HG03064 (cell line): ENCODE measurements around the gene CDH13.

ENCODE experiments used
- ATAC-seq: cut with Tn5 transposase; IDR thresholded peaks from one replicate; pipeline ENCODE4 v1.9.1; 2021; ENCODE audit warnings: low read depth; ENCODE audit not compliant: unreplicated experiment

CDH13 gene

DNA sequence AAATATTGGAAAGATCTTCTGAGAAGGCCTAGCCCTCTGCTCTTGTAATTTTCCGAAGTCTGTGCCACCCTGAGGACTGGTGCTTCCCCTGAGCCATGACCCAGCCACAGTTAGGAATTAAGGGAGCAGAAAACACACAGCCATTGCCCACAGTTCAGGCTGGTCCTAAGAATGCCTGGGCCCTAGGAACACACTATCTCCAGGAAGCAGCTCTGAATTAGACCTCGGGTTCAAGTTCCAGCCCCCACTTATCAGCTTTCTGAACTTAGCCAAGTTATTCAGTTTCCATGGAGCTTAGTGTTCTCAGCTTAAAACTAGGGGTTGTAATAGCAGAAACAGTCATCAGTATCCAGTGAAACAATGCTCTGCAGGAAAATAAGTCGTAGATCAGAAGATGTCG, 56.0 kb downstream of the CDH13 start:
- ATAC-seq: no peak

DNA sequence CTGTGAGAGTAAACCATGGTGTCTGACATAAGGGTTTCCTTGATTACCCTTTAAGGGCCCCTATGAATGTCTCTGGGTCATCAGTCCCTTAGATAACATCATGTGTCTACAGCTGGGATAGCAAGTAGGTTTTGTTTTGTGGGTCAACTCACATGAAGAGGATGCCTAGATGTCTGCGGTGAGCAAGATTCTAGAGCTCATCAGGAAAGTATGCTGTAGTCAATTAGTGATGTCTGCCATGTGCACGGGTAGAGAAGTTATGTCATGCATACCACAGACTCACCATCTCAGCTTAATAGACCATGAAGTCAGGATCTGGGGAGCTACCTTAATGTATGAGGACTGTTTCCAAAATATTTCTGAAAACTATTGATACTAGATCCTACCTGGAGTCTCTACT, 57.5 kb downstream of the CDH13 start:
- ATAC-seq: no peak

DNA sequence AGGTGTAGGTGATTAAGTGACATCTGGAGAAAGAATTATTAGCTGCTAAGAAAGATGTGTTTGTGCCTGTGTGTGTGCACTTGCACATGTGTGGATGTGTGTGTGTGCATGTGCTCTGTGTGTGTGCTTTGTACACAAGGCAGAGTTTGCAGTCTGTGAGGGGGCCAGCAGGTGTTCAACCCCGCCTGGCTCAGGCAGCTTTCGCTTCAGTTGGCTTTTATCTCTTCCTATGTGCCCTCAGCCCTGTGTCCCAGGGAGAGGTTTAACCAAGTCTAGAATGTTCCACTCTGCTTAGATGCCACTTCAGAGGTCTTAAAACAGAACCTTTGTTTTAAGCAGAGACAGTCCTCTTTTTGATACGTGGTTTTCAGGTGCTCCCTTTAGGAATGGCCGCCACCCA, 58.8 kb downstream of the CDH13 start:
- ATAC-seq: no peak

DNA sequence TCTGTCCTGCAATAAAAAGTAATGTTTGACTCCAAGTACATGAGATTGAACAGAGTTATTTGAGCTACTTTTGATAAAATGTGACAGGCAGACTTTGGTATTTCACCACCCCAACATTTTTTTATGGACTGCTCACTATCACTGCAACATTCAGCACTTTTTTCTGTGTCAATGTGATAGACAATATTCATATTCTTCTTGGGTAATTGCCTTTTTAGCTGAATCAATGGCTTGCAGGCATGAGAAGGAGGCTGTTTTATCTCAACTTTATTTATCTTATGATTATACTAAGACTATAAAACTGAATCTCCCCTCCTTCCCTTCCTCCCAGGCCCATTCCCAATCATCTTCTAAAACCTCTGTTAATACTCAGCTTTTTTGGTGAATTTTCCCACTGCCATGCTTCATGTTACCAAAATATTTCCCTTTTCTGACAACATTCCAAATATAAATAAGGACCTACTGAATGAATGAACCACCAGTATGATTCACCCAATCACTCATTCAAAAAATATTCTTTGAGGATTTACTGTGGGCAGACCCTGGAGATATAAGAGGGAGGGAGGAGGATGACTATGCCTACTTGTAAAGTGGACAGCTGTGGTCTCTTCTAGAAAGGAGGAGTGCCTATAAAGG, 67.6 kb downstream of the CDH13 start:
- ATAC-seq: no peak

DNA sequence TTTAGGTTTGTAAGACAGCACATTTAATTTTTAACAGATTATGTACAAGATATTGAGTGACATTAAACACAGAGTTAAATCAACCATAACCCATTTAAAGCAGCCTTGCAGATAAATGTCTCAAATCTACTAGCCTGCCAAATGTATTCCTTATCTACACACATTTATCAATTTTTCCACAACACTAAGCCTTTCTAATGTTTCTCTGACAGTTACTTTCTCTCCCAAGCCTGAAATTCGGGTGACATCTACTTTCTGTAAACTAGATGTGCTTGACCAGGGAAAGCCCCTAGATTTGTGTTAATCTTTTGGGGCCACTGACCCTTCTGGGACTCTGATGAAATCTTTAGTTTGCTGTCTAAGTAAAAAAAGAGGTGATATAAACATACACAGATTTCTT, 69.0 kb downstream of the CDH13 start:
- ATAC-seq: no peak

DNA sequence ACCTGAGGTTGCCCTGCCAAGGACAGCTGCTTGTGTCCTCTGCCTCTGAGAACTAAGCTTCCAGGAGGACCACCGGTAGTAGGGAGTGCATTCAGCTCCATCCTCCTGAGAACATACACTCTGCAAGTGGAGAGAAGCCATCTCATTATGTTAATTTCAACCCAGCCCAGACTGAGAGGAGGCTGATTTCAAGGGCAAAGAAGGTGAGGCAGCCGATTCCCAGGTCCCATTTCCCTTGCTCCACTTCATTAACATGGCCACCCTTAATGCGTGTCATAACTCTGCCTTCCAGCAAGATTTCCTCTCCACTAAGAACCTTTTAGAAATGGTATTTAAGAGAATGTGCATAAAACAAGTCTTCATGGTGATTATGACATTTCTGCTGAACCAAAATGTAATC, 72.5 kb downstream of the CDH13 start:
- no peak for ATAC-seq

DNA sequence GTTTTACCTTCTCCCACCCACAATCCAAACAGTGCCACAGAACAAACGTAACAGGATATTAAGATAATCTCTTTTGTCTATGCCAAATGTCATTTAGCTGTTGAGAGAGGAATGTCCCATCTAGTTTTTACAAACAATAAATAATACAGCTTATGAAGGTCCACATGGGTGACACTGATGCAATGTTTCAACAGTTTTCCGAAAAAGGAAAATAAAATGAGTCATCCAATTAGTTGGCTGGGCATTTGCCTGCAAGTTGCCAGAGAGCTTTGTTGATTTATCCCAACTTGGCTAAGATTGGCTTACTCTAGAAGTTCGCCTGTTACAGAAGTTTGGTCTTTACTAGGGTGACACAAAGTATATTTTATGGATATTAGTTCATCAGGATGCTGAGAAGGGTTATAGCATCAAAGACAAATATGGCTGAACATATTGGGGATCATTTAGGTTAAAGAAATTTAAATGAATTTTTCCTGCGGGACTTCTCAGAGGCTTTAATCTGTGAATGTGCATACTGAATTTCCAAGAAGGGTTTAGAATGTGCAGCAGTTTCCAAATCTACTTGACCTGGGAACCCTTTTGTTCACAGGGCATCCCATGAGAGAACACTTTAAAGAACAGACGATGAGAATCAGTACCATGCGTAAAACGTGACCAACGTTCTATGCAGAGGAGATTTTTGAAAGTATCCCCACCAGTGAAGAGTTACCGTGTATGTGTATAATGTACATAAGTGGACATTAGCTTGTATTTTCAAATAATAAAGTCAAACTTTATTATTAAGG, 73.1 kb downstream of the CDH13 start:
- ATAC-seq: no peak

DNA sequence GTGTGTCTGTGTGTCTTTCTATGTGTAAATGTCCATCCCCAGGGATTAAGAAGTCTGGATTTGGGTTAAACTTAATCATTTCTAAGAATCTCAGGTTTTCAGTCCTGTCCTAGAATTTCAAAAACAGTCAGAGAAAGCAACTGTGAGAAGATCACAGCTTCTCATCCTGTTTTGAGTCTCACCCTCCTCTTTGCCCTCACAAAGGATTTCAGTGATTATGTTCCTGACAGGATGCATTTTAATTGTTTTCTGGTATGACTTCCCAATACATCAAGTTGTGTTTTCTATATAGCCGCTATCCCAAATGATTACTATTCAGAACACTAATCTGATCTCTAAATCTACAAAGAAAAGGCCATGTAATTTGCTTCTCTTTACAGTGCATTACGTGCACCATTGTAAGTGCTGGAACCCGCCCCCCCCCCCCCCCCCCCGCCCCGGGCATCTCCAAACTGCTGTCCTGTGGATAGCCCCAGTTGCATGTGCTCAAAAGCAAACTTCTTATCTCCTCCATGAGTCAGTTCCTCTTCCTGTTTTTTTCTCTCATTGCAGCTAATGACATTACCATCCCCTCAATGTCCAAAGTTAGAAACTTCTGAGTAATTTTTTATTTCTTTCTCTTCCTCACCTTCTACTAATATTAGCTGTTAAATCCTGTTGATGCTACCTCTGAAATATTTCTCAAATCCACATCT, 73.9 kb downstream of the CDH13 start:
- no peak for ATAC-seq

DNA sequence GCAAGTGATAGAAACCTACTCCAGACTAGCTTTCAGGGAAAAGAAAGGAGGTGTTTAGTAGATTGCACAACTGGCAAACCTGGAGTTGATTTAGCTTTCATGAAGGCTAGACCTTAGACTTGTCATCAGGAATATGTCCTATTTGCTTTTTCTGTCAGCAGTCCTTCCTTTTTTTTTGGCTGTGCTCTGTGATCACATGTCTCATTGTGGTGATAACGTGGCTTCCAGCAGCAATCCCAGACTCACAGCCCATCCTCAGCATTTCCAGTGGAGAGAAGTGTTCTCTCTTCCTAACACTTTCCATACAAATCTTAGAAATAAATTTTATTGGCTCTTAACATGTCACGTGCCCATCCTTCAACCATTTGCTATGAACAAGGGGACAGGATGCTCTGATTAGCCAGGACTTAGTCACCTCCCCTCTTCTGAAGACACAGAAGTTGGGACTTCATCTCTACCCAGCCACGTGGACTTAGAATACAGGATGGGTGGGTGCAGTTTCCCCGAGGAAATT, 74.7 kb downstream of the CDH13 start:
- no peak for ATAC-seq

DNA sequence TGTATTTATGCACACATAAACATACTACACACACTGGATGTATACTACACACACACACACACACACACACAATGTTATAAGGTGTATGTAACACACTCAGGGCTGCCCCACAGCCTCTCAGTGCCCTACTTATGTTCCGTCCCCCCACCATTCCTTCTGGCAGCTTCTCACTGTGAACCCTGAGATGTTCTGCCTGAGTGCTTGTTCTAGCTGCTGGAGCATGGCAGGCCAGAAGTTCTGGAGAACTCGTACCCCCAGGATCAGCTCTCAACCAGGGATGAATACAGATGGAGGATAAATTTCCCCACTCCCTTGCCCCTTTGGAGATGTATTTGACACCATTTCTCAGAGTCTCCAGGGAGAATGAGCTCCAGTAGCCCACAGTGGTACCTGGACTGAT, 76.4 kb downstream of the CDH13 start:
- no peak for ATAC-seq

DNA sequence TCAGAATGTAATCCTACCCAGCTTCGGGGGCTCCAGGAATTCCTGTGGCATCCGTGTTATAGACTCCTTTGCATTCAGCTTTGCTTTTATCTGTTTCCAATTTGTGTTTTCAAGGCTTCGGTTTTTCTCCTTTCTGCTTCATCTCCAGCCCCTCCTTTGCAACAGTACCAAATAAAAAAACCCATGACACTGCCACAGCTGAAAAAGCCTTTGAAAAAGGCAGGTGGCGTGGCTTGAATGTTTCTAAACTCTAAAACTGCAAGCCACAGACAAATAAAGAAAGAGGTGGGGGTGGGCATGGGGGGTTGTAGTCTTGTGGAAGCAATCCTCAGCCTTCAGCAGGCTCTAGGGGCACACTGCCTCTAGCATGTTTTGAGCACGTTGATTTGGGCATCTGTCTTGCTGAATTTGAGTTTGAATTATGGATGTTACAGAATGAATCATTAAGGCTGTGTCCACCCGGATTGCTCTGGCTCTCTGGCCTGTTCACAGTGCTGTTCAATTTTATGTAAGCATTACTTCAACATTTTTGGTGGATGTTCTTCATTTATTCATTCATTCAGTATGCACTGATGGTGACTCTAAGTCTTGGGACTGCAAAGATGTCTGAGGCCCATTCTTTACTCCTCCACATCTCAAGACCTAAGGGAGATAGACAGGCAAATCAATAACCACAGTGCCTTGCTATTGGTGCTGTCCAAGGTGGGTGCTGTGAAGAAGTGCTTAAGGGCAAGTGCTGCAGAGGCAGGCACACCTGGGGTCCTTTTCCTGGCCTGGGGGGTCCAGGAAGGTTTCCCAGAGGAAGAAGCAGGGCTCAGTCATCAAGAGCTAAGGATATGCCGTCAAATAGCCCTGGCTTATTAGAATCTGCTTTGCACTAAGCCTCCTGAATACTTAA, 77.4 kb downstream of the CDH13 start:
- ATAC-seq: no peak

DNA sequence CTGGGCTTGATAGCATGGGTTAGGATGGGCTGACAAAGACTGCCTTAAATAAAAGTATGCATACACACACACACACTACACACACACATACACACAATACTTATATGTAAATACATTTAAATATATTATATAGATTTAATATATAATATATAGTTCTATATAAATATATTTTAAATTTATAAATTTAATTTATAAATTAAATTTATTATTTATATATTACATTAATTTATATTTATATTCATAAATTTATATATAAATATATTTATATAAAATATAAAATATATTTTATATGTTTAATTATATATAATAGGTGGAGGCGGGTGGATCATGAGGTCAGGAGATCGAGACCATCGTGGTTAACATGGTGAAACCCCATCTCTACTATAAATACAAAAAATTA, 83.2 kb downstream of the CDH13 start:
- no peak for ATAC-seq

DNA sequence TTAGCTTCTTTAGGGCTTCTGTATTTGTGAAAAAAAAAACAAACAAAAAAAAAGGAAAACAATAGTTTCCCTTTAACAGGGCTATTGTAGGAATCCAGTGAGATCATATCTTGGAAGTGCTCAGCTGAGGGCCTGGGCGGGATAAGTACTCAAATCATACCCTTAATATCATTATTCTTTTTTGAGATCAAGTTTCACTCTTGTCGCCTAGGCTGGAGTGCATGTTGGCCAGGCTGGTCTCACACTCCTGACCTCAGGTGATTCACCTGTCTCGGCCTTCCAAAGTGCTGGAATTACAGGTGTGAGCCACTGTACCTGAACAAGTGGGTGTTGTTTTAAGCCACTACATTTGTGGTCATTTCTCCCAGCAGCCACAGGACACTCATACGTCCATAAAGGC, 87.0 kb downstream of the CDH13 start:
- no peak for ATAC-seq

DNA sequence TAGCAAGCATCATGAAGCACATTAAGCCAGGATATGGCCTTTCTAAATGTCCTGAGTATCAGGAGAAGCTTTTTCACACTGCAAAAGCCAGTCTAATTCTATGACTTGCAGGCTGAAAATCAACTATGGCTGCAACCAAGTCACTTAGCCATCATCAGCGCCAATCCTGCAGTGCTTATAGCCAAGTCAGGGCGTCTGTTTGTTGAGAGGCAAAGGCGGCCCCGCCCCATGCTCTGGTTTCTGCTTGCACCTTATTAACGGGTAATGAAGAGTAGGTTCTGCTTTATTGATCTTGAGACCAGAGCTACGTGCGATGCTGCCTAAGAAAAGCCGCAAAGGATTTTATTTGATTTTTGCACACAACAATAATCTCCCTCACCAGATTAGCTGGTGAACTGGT, 88.4 kb downstream of the CDH13 start:
- no peak for ATAC-seq

DNA sequence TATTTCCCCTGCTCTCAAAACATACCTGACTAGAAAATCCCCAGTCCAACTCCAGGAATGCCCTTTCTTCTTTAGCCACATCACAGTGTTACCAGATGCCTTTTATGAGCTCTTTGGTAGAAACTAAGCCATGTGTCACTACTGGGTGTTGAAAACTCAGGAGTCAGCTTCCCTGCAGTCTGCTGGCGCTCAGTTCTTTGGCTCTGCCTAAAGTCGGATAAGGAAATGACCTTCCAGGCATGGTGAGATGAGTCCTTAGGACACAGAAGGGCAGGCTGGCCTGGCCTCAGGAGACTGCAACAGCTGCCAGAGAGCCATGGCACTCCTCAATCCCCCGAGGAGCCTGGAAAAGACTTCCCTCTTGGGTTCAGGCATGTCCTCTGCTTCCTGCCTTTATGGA, 89.1 kb downstream of the CDH13 start:
- ATAC-seq: no peak

DNA sequence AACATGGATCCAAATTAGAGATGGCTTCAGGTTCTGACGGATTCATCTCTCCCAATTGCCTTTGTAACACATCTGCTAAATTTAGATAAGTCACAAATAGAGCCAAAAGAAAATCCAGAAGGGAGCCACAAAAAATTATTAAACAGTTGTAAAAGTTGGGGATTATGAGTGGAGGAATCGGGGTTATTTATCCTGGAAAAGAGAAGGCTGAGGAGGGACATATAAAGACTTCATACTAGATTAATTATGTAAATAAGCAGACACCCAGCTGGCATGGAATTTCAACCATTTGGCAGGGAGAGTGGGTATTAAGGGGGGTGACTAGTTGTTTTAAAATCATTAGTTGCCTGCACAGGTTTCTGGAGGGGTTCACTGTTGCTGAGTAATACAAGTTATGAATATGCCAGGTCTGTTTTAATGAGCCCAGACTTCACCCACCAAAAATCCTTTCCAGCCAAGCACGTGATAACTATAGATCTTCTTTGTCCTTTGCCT, 89.6 kb downstream of the CDH13 start:
- ATAC-seq: no peak

DNA sequence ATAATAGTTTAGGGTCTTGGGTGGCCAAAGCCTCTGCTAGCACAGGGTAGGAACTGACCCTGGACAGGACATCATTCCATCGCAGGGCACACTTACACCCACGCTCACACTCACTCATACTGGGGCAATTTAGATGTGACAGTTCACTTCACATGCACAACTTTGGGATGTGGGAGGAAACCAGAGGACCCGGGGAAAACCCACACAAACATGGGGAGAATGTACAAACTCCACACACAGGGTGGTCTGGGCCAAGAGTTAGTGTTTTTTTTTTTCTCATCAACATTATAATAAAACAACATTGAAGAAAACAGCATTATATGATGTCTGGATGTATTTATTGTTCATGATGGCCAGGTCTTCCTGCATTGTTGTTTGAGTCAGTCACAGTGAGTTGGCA, 93.6 kb downstream of the CDH13 start:
- no peak for ATAC-seq

DNA sequence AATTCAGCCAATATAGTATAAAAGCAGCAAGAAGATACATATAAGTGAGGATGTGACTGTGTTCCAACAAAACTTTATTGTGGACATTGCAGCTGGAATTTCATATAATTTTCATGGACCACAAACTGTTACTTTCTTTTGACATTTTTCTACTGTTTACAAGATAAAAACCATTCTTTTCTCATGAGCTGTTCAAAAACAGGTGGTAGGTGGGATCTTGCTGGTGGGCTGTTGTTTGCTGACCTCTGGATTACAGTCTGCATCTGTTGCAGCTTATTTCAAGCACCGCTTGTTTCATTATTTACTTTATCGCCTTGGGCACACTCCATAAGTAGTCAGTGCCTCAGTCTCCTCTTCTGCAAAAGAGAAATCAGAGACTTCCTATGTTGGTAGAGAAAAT, 99.5 kb downstream of the CDH13 start:
- no peak for ATAC-seq

DNA sequence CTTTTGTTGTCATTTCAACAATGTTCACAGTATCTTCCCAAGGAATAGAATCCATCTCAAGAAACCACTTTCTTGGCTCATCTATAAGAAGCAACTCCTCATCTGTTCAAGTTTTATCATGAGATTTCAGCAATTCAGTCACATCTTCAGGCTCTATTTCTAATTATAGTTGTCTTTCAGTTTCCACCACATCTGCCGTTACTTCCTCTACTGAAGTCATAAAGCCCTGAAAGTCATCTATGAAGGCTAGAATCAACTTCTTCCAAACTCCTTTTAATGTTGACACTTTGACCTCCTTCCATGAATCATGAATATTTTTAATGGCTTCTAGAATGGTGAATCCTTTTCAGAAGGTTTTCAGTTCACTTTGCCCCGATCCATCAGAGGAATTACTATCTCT, 102.1 kb downstream of the CDH13 start:
- no peak for ATAC-seq

DNA sequence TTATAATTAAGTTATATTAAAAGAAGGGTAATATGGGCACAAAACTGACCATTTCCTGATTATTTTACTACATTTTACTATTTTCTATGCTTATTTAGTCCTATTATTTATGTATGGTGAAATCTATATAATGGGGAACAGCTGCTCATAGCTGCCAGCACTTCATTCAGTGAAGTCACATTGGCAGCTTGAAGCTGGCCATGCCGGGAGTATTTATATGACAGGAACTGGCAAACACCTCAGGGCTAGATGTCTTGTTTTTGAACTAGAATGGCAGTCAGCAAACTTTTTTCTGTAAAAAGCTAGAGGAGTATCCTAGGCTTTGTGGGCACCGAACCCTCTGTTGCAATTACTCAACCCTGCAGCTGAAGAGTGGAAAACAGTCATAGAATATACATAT, 104.1 kb downstream of the CDH13 start:
- no peak for ATAC-seq

DNA sequence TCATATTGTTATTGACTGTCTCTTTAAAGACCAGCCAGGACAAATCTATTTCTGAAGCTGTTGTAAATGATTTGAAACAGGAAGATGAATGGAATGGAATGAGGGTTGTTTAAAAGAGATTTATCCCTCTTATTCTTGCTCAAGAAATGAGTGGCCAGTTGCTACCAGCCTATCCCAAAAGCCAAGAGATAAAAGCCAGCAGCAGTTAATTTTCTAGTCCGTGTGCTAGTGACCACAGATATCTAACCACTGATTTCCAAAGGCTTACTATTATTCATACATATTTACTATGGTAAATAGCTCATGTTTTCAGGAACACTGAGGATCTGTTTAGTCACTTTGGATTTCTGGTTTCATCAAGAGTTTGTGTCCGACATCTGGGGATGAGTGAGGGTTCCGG, 105.7 kb downstream of the CDH13 start:
- no peak for ATAC-seq
